ENCODE data around the gene SSTR3. TPM values are rescaled to one million over a fixed set of nuclear protein-coding genes. Genes with fewer than 3 reads are reported as not detected.

SSTR3 gene
- total RNA-seq, 1 donor from 2014 or later, result 0.09 TPM

DNA sequence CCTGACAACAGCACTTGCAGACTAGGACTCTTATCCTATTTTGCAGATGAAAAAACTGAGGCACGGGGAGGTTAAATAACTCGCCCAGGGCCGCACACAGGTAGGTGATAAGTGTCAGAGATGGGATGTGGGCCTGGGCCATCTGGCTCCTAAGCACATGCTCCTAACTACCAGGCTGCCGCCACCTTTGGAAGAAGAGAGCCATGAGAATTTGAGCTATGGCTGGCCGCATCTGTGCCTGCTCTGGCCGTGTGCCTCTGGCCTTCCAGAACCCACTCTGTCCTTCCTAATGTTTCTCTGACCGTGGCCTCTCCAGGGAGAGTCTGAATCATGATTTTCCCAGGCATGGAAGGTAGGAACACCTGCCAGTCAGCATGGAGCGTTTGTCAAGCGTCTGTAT, 47.2 kb downstream of the SSTR3 start:
- DNase-seq (ENCODE audit: low read depth, low spot score), result no peak
- Mint-ChIP-seq H3K4me1 (peaks cover 5% of the 10 kb centered on the region), H3K36me3 (ENCODE audit: low read depth) (no peaks in the 10 kb centered on the region), H3K4me3 (no peak overlapping the region), H3K9me3 (no peaks in the 10 kb centered on the region), H3K27me3 (ENCODE audit: low read depth) (peaks cover 3% of the 10 kb centered on the region), H3K27ac (ENCODE audit: unreplicated experiment) (no peak overlapping the region)
- TF ChIP-seq, protein P1, sequence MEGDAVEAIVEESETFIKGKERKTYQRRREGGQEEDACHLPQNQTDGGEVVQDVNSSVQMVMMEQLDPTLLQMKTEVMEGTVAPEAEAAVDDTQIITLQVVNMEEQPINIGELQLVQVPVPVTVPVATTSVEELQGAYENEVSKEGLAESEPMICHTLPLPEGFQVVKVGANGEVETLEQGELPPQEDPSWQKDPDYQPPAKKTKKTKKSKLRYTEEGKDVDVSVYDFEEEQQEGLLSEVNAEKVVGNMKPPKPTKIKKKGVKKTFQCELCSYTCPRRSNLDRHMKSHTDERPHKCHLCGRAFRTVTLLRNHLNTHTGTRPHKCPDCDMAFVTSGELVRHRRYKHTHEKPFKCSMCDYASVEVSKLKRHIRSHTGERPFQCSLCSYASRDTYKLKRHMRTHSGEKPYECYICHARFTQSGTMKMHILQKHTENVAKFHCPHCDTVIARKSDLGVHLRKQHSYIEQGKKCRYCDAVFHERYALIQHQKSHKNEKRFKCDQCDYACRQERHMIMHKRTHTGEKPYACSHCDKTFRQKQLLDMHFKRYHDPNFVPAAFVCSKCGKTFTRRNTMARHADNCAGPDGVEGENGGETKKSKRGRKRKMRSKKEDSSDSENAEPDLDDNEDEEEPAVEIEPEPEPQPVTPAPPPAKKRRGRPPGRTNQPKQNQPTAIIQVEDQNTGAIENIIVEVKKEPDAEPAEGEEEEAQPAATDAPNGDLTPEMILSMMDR (conservative IDR thresholded peaks at IDR 0.05), result no peak

DNA sequence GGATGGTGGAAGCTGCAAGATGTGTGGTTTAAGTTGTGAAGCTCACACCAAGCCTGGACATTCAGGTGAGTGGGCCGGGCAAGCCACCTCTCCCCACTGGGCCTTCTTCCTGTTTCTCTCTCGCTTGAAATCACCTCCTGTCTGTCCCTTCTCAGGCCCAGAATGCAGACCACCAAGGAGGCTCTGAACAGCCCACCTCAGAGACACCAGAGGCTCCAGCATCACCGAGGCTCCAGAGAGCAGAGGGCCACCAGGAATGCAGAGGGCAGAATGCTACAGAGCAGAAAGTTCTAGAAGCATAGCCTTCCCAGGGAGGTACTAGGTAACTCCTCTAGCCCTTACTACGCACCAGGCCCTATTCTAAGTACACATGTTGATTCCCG, 47.8 kb downstream of the SSTR3 start:
- Mint-ChIP-seq H3K9me3 (no peaks in the 10 kb centered on the region), H3K4me3 (no peak overlapping the region), H3K27ac (ENCODE audit: unreplicated experiment) (no peak overlapping the region), H3K36me3 (ENCODE audit: low read depth) (no peaks in the 10 kb centered on the region), H3K27me3 (ENCODE audit: low read depth) (no peaks in the 10 kb centered on the region), H3K4me1 (peaks cover 5% of the 10 kb centered on the region)
- TF ChIP-seq, protein P1 (conservative IDR thresholded peaks at IDR 0.05), result no peak
- DNase-seq (ENCODE audit: low read depth, low spot score), result no peak

DNA sequence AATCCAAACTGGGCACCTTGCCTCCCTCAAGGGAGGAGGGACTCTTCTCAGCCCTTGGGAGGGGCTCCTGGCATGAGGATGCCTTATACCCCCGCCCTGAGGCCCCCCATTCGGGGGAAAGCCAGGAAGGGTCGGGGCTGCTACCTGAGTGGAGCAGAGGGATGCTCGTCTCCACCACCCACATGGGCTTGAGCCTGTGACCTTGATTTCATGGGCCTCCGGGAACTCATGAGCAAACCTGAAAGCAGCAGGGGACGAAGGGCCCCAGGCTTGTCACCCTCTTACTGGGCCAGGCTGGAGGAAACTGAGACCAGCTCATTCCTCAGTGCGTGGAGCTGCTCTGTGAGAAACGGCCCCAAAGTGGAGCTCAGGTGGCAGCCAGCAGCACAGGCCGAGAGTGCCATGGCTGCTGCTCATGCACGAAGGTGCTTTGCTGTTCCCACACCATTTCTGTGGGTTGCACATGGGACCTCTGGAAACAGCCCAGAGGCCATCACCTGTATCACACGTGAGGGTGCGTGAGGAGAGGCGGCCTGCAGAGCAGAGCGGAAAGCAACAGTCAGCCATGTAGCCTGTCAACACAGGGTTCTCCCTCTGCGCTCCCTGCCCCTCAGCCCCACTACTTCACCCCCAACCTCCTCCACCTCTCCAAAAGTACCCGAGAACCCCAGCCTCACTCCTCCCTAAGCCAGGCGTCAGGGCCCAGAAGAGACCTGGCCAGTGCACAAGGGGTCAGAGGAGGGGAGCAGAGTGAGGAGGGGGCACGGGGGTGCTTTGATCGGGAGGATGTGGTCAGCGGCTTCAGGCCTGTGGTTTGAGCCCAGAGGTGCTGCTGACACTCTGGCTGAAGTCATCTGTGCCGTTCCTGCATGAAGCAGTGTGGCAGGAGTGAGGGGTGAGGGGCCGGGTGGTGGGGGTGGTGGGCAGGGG, 48.4 kb downstream of the SSTR3 start:
- H3K27ac Mint-ChIP-seq (ENCODE audit: unreplicated experiment), result no peak overlapping the region
- H3K4me3 Mint-ChIP-seq, result no peak overlapping the region
- no peaks in the 10 kb centered on the region for H3K9me3 Mint-ChIP-seq
- DNase-seq (ENCODE audit: low read depth, low spot score), result no peak
- peaks cover 5% of the 10 kb centered on the region for H3K4me1 Mint-ChIP-seq
- H3K27me3 Mint-ChIP-seq (ENCODE audit: low read depth), result peaks cover 6% of the 10 kb centered on the region
- no peaks in the 10 kb centered on the region for H3K36me3 Mint-ChIP-seq (ENCODE audit: low read depth)
- TF ChIP-seq, protein P1 (conservative IDR thresholded peaks at IDR 0.05), result no peak

DNA sequence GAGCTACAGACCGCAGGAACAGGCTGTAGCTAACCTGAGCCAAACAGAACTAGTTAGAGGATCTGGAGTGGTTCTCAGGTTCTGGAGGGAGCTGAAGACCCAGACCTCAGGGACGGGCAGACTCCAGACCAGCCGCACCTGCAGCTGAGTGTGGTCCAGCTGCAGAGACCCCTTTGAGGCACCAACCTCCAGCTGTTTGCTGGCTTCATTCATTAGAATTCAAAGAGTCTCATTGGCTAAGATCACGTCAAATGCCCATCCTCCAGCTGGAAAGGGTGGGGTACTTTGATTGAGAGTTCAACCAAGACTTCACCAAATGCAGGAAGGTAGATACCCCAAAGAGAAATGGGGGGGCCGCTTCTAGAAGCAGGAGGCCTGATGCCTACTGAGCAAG, 49.2 kb downstream of the SSTR3 start:
- TF ChIP-seq, protein P1 (conservative IDR thresholded peaks at IDR 0.05), result no peak
- Mint-ChIP-seq H3K4me3 (no peak overlapping the region), H3K27me3 (ENCODE audit: low read depth) (peaks cover 11% of the 10 kb centered on the region), H3K9me3 (no peaks in the 10 kb centered on the region), H3K36me3 (ENCODE audit: low read depth) (no peaks in the 10 kb centered on the region), H3K4me1 (peaks cover 5% of the 10 kb centered on the region), H3K27ac (ENCODE audit: unreplicated experiment) (no peak overlapping the region)
- no peak for DNase-seq (ENCODE audit: low read depth, low spot score)

DNA sequence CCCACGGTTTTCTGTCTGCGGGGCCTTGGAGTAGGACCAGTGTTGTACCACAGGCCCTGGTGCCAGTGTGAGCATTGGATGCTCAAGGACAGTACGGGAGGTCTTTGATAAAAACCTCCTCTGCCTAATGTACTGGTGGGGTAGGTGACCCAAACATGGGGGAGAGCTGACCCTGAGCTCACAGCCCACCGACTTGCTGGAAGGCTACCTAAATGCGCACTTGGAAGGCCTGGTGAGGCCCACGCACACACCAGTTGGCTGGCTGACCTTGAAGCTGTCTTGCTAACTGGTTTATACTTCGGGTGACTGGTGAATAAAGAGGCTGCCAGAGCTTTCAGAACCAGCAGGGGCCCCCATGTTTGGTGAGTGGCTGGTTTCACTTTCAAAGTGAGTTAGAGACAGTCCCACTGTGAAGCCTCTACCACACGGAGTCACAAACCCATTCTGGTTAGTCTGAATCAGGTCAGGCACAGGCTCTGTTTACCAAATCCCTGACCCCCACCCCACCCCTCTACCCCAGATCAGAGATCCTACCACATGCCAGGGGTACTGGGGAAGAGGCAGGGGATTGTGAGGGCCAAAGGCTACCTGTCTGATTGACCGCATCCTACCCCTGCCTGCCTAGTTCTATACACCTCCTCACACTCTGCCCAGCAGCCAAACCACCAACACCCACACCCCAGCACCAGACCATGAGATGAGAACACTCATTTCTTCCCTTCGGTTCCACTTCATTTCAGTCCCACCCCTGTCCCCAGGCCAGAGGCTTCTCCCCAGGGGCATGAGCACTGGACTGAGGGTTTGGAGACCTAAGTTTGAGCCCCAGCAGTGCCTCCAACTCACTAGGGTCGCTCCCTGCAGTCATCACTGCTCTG, 49.8 kb downstream of the SSTR3 start:
- Mint-ChIP-seq H3K27ac (ENCODE audit: unreplicated experiment) (no peak overlapping the region), H3K4me3 (no peak overlapping the region), H3K4me1 (peaks cover 5% of the 10 kb centered on the region), H3K27me3 (ENCODE audit: low read depth) (peaks cover 17% of the 10 kb centered on the region), H3K9me3 (no peaks in the 10 kb centered on the region), H3K36me3 (ENCODE audit: low read depth) (no peaks in the 10 kb centered on the region)
- TF ChIP-seq, protein P1 (conservative IDR thresholded peaks at IDR 0.05), result no peak
- DNase-seq (ENCODE audit: low read depth, low spot score), result no peak

Data from neural crest cell (in vitro differentiated cells).